ENCODE measurements around the gene TENM3.

GRCh38 chr4:182788201-182788600, 545.0 kb downstream of the TENM3 start:
- TF ChIP-seq CTCF (IDR thresholded peaks at IDR 0.05; ENCODE audit: low read depth, low read length) (no peak), EZH2phosphoT487 (IDR thresholded peaks at IDR 0.05; ENCODE audit: low read depth) (no peak)
